Effector CD4-positive, alpha-beta T cell (primary cell): ENCODE measurements around the gene CDC45.
"Not testable (repeated sequence)": the region's sequence is repeated elsewhere in the genome, so short reads cannot be mapped to it uniquely, and the experiment has no call there.

Experiments
- DNase-seq: peaks from one replicate; pipeline ENCODE4 v3.0.0-alpha.2; 2020
- total RNA-seq: gene quantifications from one replicate; lab custom pipeline; 2026; lab: John Stamatoyannopoulos, UW

CDC45 gene
- 2.4 reads per million, percentile 7 among the genes with 10 or more reads in this experiment for total RNA-seq

GRCh38 chr22:19479355-19480172, at the start of gene CDC45:
TSS of gene CDC45 (plus strand) at chr22:19479920. CDS start at chr22:19479969, 49 bp downstream.
- DNase-seq, result peak; percentile 91

- DNase-seq, result no peak
Measured at GRCh38 chr22:19429950-19430889, 49.5 kb upstream of the CDC45 start.

- no peak for DNase-seq
Measured at GRCh38 chr22:19430890-19431541, 48.7 kb upstream of the CDC45 start.

DNA sequence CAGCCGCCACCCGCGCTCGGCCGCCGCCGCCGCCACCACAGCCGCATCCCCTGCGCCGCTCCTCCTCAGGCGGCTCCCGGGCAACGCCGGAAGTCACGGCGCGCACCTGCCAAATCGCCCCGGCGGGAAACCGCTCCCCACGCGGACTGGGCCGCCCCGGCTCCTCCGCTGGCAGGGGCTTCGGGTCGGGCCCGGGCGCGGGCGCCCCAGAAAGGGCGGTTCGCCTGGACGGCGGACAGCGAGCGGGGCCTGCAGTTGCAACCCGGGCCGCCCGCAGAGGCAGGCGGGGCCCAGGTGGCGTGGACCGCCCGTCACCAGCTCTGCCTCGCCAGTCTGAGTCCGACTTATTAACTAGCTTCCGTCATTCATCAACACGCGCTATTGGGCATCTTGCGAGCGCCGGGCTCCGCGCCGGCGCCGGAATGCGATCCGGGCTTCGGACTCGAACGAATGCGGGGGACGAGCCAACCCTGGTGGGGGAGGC, 48.0 kb upstream of the CDC45 start, which contains the start of gene HIRA:
Gene HIRA (minus strand): TSS at position 85 of the 484 bp plus-strand sequence. CDS start 257 bp downstream, outside the sequence.
- DNase-seq, result peak; percentile 78

DNA sequence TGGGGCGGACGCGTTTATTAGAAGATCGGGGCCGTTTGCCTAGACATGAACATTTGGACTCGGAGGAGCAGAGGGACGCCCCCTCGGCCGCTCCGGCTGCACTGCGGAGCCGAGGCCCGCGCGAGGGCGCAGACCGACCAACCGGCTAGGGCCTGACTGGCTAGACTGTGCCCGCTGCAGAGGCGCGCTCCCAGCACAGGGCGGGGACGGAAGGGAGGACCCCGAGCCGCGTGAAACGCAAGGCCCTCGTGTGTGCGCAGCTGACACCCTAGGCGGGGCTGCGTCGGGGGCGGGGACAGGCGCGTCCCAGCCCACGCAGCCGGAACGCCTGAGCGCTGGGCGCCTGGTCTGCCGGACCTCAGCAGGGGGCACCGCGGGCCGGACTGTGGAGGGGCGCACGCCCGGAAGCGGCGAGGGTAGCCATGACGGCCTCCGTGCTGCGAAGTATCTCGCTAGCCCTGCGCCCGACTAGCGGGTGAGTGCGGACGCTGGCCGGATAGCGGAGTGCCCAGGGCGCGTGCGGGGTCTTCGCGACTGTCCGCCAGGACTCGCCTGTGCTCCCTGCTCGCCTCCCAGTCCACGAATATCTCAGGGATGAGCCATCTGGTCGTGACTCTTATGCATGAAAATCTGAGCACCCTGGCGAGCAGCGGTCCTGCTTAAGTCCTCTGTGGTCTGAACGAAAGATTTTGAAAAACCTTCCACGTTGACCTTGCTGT, 47.4 kb upstream of the CDC45 start, which contains the start of gene MRPL40:
Gene MRPL40 (plus strand): TSS at position 413 of the 719 bp plus-strand sequence. CDS start 10 bp downstream, at position 423.
- peak; percentile 80 for DNase-seq

- no peak for DNase-seq
Measured at GRCh38 chr22:19434401-19434800, 45.3 kb upstream of the CDC45 start.

DNA sequence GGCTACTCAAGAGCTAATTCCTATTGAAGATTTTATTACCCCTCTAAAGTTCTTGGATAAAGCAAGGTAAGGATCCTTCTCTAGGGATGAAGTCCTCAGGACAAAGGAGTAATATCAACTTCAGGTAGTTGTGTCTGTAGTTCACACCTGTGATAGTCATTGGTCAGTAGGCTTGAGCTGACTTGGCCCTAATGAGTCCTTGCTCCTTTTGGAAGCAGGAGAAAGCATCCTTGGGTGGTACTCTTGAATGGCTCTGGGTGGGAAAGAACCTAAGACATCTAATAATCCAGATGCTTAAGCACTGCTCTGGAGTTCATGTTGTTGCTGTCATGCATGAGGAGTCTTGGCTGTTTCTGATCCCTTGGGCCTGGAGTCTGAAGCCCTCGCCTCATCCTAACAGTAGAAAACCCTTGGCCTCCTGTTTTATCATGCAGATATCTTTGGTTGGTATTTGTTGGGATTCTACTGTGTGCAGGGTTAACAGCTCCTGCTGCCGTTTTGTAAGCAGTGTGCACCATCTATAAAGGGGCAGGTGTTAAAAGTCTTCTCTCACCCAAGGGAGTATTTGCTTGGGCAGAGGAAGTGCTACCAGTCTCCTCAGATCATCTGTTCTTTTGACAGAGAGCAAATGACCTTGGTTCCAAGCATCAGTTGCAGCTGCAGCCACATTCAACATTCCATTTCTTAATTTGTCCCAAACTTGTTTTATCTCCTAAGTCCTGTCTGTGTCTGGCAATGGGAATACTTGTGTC, 44.7 kb upstream of the CDC45 start:
- DNase-seq, result no peak

- DNase-seq, result not testable (repeated sequence)
Measured at GRCh38 chr22:19436444-19437161, 43.1 kb upstream of the CDC45 start.

DNA sequence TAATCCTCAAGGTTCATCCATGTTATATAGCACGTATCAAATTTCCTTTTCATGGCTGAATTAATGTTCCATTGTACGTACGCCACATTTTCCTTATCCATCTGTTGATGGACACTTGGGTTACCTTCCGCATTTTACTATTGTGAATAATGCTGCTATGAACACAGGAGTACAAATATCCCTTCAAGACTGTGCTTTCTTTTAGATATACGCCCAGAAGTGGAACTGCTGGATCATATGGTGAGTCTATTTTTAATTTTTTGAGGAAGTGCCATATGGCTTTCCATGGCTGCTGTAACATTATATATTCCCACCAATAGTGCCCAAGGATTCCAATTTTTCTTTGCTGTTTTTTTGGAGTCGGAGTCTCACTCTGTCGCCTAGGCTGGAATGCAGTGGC, 41.4 kb upstream of the CDC45 start:
- DNase-seq, result no peak

DNA sequence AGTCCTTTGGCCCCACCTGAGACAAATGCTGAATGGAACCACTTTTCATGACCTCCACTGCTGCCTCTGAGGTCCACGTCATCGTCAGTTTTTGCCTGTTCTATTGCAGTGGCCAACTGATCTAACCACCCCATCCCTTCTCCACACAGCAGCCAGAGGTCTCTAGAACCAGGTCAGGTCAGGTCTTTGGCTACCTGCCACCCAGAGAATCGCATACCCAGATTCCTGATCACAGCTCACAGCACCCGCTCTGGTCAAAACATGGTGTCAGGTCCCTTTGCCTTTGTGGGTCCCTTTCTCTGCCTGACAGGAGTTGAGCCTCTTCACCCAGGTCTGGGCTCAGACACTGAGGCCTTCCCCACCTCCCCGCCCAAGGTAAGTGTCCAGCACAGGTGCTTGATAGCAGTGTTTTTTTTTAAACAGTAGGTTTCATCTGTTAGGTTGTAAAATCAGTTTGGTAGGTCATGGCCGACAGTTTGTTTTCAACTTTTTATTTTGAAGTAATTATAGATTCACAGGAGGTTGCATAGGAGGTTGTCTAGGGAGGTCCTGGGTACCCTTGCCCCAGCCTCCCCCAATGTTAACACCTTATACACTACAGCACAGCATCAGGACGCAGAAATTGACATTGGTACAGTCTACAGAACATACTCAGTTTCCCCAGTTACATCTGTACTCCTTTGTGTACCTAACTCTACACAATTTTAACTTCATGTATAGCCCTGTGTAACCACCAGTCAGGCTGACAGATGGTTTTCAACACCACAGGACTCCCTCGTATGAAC, 39.1 kb upstream of the CDC45 start:
- DNase-seq, result no peak

- no peak for DNase-seq
Measured at GRCh38 chr22:19442166-19442565, 37.6 kb upstream of the CDC45 start.

DNA sequence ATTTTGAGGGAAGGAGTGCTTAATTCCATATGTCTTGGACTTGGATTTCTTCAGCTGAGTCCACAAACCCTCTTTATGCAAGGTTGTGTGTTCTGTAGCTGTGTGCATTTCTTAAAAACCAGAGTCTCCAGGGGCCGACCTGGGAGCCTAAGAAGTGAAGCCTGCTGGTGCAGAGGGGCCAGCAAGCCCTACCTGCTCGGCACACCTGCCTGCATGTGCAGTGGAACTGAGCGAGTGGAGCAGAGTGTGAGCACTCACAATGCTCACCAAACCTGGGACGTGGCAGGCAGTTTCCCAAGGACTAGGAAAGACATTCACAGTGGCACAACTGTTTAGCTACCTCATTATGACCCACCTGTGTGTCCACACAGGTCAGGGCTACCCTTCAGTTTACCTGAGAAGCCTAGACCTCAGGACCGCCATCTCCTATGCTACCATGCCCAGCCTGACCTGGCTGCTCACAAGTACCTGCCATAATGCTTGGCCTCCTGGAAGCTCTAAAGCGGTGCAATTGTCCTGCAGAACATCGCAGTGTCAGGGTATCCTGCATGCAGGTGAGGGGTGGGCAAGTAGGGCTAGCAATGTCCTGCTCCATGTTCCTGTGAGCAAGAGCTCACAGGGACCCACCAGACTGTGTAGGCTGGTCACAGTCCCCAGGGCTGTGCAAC, 36.0 kb upstream of the CDC45 start:
- no peak for DNase-seq

GRCh38 chr22:19445279-19445982, 34.3 kb upstream of the CDC45 start:
- DNase-seq, result not testable (repeated sequence)

GRCh38 chr22:19446603-19447329, 33.0 kb upstream of the CDC45 start:
- no peak for DNase-seq

GRCh38 chr22:19447330-19448075, 32.2 kb upstream of the CDC45 start, which contains the start of gene C22orf39:
TSS of gene C22orf39 (minus strand) at chr22:19447711. CDS start at chr22:19447688, 23 bp downstream.
- DNase-seq, result peak; percentile 87

- no peak for DNase-seq
Measured at GRCh38 chr22:19448076-19448607, 31.6 kb upstream of the CDC45 start.
